Activated CD8-positive, alpha-beta memory T cell treated with anti-CD3 and anti-CD28 coated beads, Interleukin-2, amount 50 U/mL, for 1 hour (primary cell): Measurements from ENCODE around the gene TCAIM.

ENCODE experiments used
- DNase-seq: peaks from one replicate; pipeline ENCODE4 v3.0.0-alpha.2; 2020; ENCODE audit errors: extremely low read depth

The TCAIM gene

DNA sequence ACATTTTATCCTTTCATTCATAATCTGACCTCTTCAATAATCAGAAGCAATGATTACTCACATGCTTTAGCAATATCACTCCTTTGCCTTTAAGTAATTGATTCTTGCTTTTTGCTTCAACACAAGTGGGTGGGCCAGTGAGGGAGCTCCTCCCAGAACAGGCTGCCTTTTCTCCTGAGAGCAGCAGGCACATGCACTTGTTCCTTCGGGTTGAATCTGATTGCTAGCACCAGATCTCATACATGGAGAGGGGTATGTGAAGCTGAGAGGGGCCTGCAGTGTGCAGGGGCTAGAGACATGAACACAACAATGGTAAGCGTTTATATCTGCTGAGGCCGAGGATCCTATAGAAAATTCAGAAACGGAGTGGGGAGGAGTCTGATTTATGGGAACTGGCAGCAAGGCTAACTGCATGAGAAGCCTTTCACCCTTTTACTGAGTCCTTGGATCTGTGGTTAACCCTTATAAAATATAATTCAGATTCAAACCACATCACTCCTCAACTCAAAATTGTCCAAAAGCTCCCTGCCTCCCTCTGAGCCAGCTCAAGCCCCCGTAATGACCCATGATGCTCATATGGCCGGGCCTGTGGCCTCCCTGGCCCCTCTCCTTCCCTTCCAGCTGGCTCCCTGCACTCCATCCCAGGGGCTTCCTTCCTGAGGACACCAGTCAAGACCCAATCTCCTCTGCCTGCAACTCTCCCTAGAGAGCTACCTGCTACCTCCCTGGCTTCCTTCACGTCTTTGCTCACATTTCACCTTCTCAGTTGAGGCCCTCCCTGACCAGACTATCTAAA is 106.5 kb downstream of the TCAIM start:
- no peak for DNase-seq

DNA sequence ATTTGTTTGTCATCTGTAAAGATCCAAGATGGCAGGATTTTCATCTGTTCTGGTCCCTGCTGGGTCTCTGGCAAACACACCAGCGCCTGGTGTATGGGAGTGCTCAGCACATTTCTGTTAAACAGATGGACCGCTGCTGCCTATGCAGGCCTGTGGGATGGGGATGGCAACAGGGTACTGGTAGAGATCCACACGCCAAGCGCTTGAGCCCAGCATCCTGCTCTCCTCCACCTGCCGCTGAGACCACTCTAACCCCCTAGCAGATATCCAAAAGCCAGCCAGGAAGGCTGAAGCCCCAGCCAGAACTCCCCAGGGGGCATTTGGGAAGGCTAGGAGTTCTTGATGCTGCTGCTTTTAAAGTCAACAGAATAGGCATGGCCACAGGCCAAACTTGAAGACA is 107.2 kb downstream of the TCAIM start:
- DNase-seq: no peak

DNA sequence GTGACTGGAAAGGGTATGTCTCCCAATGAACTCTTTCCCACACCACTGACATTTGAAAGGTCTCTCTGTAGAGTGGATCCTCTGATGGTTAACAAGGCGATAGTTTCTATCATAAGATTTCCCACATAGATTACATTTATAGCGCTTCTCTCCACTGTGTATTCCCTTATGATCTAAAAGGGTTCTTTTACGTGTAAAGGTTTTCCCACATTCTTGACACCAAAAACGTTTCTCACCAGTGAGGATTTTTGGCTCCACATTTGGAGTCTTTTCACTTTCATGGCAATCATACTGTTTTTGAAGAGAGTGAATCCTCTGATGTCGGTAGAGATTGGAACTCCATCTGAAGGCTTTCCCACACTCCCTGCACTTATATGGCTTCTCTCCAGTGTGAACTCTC is 108.4 kb downstream of the TCAIM start:
- no peak for DNase-seq

DNA sequence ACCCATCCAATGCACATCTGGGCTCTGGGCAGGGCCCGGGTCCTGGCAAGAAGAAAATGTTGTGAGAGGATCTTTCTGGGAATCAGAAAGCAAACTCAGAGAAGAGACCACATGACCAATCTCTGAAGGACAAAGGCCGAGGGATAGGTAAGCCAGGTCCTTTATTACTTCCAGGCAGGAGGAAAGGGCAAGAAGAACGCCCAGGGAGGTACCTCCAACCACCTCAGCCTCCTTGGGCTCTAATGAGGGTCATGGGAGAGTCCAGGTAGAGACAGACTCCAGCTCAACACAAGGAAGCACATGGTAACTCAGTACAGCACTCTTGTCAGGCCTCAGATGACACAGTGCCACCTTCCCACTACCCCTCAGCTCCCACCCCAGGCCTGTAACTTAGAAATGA is 112.9 kb downstream of the TCAIM start:
- DNase-seq: no peak

DNA sequence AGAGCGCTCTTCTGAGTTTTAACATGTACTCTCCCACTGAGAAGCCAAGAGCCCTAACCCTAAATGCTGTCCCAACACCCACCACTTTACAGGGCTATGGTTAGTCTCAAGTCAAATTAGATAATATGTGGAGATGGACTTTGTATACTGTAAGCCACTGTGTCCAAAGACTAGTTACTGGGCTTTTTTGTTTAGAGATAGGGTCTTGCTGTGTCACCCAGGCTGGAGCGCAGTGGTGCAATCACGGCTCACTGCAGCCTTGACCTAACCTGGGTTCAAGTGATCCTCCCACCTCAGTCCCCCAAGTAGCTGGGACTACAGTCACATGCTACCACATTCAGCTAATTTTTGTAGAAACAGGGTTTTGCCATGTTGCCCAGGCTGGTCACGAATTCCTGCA is 115.7 kb downstream of the TCAIM start:
- no peak for DNase-seq

DNA sequence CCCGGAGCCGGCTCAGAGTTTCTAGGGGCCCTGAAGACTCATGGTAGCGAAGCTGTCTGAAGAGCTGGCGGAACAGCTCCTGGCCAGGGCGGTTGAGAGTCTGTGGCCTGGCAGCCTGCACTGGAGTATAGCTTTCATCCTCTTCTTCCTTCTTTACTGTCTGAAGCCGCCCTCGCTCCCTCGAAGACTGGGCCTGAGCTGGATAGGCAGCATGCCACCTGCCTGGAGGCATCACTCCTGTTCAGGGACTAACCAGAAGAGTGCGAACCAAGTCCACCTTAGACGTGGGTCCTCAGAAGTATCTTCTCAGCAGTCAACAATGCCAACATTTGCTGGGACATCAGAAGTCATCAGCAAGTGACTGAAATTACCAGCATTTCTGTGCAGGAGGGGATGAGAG is 116.8 kb downstream of the TCAIM start:
- no peak for DNase-seq
